Kasumi-1 (cell line): Measurements from ENCODE around the gene SPTLC2.

Experiments used
- DNase-seq, 2 experiments: peaks; one replicate each; lab custom pipeline; 2025; lab: John Stamatoyannopoulos, UW

The SPTLC2 gene

GRCh38 chr14:77623201-77623600 lies 6.8 kb upstream of the SPTLC2 start:
- DNase-seq, result no peak

GRCh38 chr14:77622366-77622961 lies 6.0 kb upstream of the SPTLC2 start:
- DNase-seq, result no peak

GRCh38 chr14:77620222-77620870 lies 3.9 kb upstream of the SPTLC2 start:
- no peak for DNase-seq

GRCh38 chr14:77618381-77618970 lies 2.0 kb upstream of the SPTLC2 start:
- DNase-seq, result no peak

GRCh38 chr14:77616133-77616453 lies 344 bp downstream of the SPTLC2 start:
- DNase-seq, result no peak

- peak; percentile 52 to 54 for DNase-seq
Observed at GRCh38 chr14:77615361-77616132, 890 bp downstream of the SPTLC2 start.

- DNase-seq, result no peak
Observed at GRCh38 chr14:77613201-77613600, 3.2 kb downstream of the SPTLC2 start.

GRCh38 chr14:77612011-77612620 lies 4.3 kb downstream of the SPTLC2 start:
- no peak for DNase-seq

- DNase-seq, result no peak
Observed at GRCh38 chr14:77610553-77610952, 5.9 kb downstream of the SPTLC2 start.

GRCh38 chr14:77609922-77610321 lies 6.5 kb downstream of the SPTLC2 start:
- no peak for DNase-seq

GRCh38 chr14:77607741-77608302 lies 8.6 kb downstream of the SPTLC2 start:
- DNase-seq, result peak; percentile 61 to 65

- DNase-seq, result no peak
Observed at GRCh38 chr14:77605392-77605972, 11.0 kb downstream of the SPTLC2 start.

- peak; percentile 49 to 82 for DNase-seq
Observed at GRCh38 chr14:77603654-77604255, 12.7 kb downstream of the SPTLC2 start.

GRCh38 chr14:77603031-77603430 lies 13.4 kb downstream of the SPTLC2 start:
- no peak for DNase-seq

GRCh38 chr14:77601846-77602619 lies 14.4 kb downstream of the SPTLC2 start:
- no peak for DNase-seq

- no peak for DNase-seq
Observed at GRCh38 chr14:77599889-77600288, 16.5 kb downstream of the SPTLC2 start.

- no peak for DNase-seq
Observed at GRCh38 chr14:77598366-77599070, 17.9 kb downstream of the SPTLC2 start.

GRCh38 chr14:77593501-77593961 lies 22.9 kb downstream of the SPTLC2 start:
- peak; percentile 97 to 98 for DNase-seq

- DNase-seq, result peak in 1 of 2 experiments; percentile 25
Observed at GRCh38 chr14:77590845-77591485, 25.5 kb downstream of the SPTLC2 start.
